ENCODE measurements around the gene LIX1L.
"Not testable (repeated sequence)": the region's sequence is repeated elsewhere in the genome, so short reads cannot be mapped to it uniquely, and the experiment has no call there.

The LIX1L gene

GRCh38 chr1:145935708-145936107, 22.1 kb downstream of the LIX1L start:
- no peak for DNase-seq (ENCODE audit: low spot score)

GRCh38 chr1:145932522-145933009, 25.3 kb downstream of the LIX1L start:
- peak; percentile 51 for DNase-seq (ENCODE audit: low spot score)

- peak; percentile 2 for DNase-seq (ENCODE audit: low spot score)
Measured at GRCh38 chr1:145927916-145928643, 29.7 kb downstream of the LIX1L start.

GRCh38 chr1:145927063-145927886, 30.5 kb downstream of the LIX1L start, which contains the start of gene RBM8A:
Gene RBM8A, minus strand, starts transcription at chr1:145927484. Its CDS starts 58 bp downstream, at chr1:145927426.
- DNase-seq (ENCODE audit: low spot score) = peak; percentile 97

- DNase-seq (ENCODE audit: low spot score) = peak; percentile 10
Measured at GRCh38 chr1:145926686-145927062, 31.1 kb downstream of the LIX1L start.

GRCh38 chr1:145922266-145922665, 35.6 kb downstream of the LIX1L start:
- no peak for DNase-seq (ENCODE audit: low spot score)

GRCh38 chr1:145920297-145920696, 37.5 kb downstream of the LIX1L start:
- DNase-seq (ENCODE audit: low spot score) = not testable (repeated sequence)

- no peak for DNase-seq (ENCODE audit: low spot score)
Measured at GRCh38 chr1:145918992-145919939, 38.6 kb downstream of the LIX1L start.

- peak; percentile 94 for DNase-seq (ENCODE audit: low spot score)
Measured at GRCh38 chr1:145918144-145918991, 39.4 kb downstream of the LIX1L start, which contains the start of gene PEX11B. Gene PEX11B, minus strand, starts transcription at chr1:145918717. Its CDS starts 29 bp downstream, at chr1:145918688.

GRCh38 chr1:145917595-145917994, 40.2 kb downstream of the LIX1L start:
- DNase-seq (ENCODE audit: low spot score) = no peak

- DNase-seq (ENCODE audit: low spot score) = no peak
Measured at GRCh38 chr1:145916745-145917144, 41.1 kb downstream of the LIX1L start.

- no peak for DNase-seq (ENCODE audit: low spot score)
Measured at GRCh38 chr1:145912128-145912641, 45.6 kb downstream of the LIX1L start.

GRCh38 chr1:145908653-145909052, 49.2 kb downstream of the LIX1L start:
- DNase-seq (ENCODE audit: low spot score) = no peak

- DNase-seq (ENCODE audit: low spot score) = no peak
Measured at GRCh38 chr1:145906954-145907753, 50.7 kb downstream of the LIX1L start.

GRCh38 chr1:145901312-145902021, 56.4 kb downstream of the LIX1L start:
- DNase-seq (ENCODE audit: low spot score) = no peak

GRCh38 chr1:145898756-145899155, 59.1 kb downstream of the LIX1L start:
- DNase-seq (ENCODE audit: low spot score) = no peak

- DNase-seq (ENCODE audit: low spot score) = no peak
Measured at GRCh38 chr1:145897969-145898368, 59.8 kb downstream of the LIX1L start.

GRCh38 chr1:145895471-145895870, 62.3 kb downstream of the LIX1L start:
- DNase-seq (ENCODE audit: low spot score) = no peak

All from CD4-positive, alpha-beta T cell treated with Interleukin-15 for 4 hours (primary cell).